Caco-2 (cell line): ENCODE measurements around the gene USP22. TPM values are rescaled to one million over a fixed set of nuclear protein-coding genes. Genes with fewer than 3 reads are reported as not detected.
A peak's percentile ranks its signal among the peaks of the same experiment; 100 is the strongest.

ENCODE experiments used
- BruUV-seq: library from RNA; stranded (reverse); fragments of 400-500 nt; replicated peaks from 2 replicates; lab custom pipeline; 2021; lab: Mats Ljungman, UMichigan
- CTCF ChIA-PET: fragments of 300-600 bp; sonication (Branson Sonifier 250); formaldehyde crosslinking; loops from one replicate; lab custom pipeline; 2022; ENCODE audit warnings: antibody characterized with exemption; lab: Charles Lee
- POLR2A ChIA-PET: fragments of 300-600 bp; sonication (Branson Sonifier 250); formaldehyde crosslinking; loops from one replicate; lab custom pipeline; 2022; ENCODE audit warnings: antibody characterized with exemption; lab: Charles Lee
- DNase-seq, 2 experiments: peaks; one replicate each; pipeline versions ENCODE4 v3.0.0 to v3.0.0-alpha.2; 2020 to 2022
- H3K27me3 ChIP-seq: replicated peaks from 2 replicates; pipeline ENCODE4 v1.6.0; 2011; ENCODE audit warnings: low read length; ENCODE audit not compliant: control insufficient read depth, insufficient read depth
- H3K36me3 ChIP-seq: 2 replicates; pipeline ENCODE4 v1.5.1; 2011; ENCODE audit warnings: low read length; ENCODE audit not compliant: control insufficient read depth, insufficient read depth
- H3K4me1 ChIP-seq: fragments of 250-450 bp; sonication (Bioruptor Pico); 2 replicates; pipeline ENCODE4 v1.5.1; 2020; ENCODE audit warnings: mild to moderate bottlenecking
- H3K4me3 ChIP-seq: 2 replicates; pipeline ENCODE4 v1.5.1; 2011; ENCODE audit warnings: low read depth, mild to moderate bottlenecking, control low read depth, low read length
- H3K9me3 ChIP-seq: fragments of 250-450 bp; sonication (Bioruptor Pico); 2 replicates; pipeline ENCODE4 v1.5.1; 2020; ENCODE audit warnings: mild to moderate bottlenecking, moderate library complexity
- H3K27ac Mint-ChIP-seq: one replicate; pipeline ENCODE4 v1.8.0; 2022; ENCODE audit warnings: mixed read lengths; ENCODE audit not compliant: unreplicated experiment
- H3K27me3 Mint-ChIP-seq: one replicate; pipeline ENCODE4 v1.8.0; 2022; ENCODE audit warnings: mixed read lengths; ENCODE audit not compliant: insufficient read depth, unreplicated experiment
- H3K36me3 Mint-ChIP-seq: one replicate; pipeline ENCODE4 v1.8.0; 2022; ENCODE audit warnings: mild to moderate bottlenecking, mixed read lengths; ENCODE audit not compliant: insufficient read depth, unreplicated experiment
- H3K4me1 Mint-ChIP-seq: one replicate; pipeline ENCODE4 v1.8.0; 2022; ENCODE audit warnings: low read depth, mixed read lengths; ENCODE audit not compliant: unreplicated experiment
- H3K4me3 Mint-ChIP-seq: one replicate; pipeline ENCODE4 v1.8.0; 2022; ENCODE audit warnings: mild to moderate bottlenecking, moderate library complexity, mixed read lengths; ENCODE audit not compliant: unreplicated experiment
- H3K9me3 Mint-ChIP-seq: one replicate; pipeline ENCODE4 v1.8.0; 2022; ENCODE audit warnings: mixed read lengths; ENCODE audit not compliant: unreplicated experiment
- intact Hi-C: fragments of 100-400 bp; cut with micrococcal nuclease; formaldehyde crosslinking; loops from one replicate; pipeline ENCODE4 v1.10.0; 2022; ENCODE audit not compliant: unreplicated experiment
- total RNA-seq: library from RNA; stranded (reverse); gene quantifications from 2 replicates; pipeline ENCODE4 v1.2.3, GENCODE V29; 2022
- TF ChIP-seq, protein P1 (sequence below), 2 experiments: fragments of 200-600 bp in 1 of 2; IDR thresholded peaks; 1 replicate in 1 of 2; 2 replicates in 1 of 2; pipeline versions ENCODE4 v1.5.1 to v1.8.0; 2011 to 2022; ENCODE audit warnings: antibody characterized with exemption in 1 of 2, control low read depth in 1 of 2, inconsistent platforms in 1 of 2, low read depth in 1 of 2, low read length in 1 of 2, mild to moderate bottlenecking in 1 of 2, moderate library complexity in 1 of 2; ENCODE audit not compliant: insufficient read depth in 1 of 2, severe bottlenecking in 1 of 2, unreplicated experiment in 1 of 2

USP22 gene
- total RNA-seq, 1 experiment from 2014 or later, result 267 TPM

DNA sequence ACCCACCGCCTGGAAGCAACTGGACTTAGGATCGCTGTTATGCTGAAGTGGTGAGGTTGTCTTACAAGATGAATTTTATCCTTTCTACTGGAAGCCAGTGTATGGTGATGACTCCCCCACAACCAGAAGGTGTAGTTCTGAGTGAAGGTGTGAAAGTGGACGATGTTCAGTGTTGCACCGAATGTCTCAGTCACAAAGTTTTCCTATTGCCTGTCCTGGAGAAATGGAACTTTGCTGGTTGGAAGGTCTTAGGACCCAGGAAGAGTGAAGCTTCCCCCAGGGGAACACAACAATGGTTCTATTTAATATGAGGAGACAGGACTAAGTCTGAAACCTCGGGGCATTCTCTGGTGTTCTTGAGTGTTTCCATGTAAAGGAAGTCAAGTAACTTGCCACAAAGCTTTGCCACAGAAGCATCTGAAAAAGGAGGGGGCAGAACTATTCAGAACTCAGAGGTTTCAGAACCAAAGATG, 44.2 kb downstream of the USP22 start:
- peaks cover 8% of the 10 kb centered on the region for H3K36me3 ChIP-seq
- no peak for DNase-seq
- H3K27me3 ChIP-seq, result no peaks in the 10 kb centered on the region
- intact Hi-C loops, result no loop called here
- H3K9me3 ChIP-seq, result no peaks in the 10 kb centered on the region
- H3K9me3 Mint-ChIP-seq, result no peaks in the 10 kb centered on the region
- no peaks in the 10 kb centered on the region for H3K4me1 ChIP-seq
- H3K27me3 Mint-ChIP-seq, result no peaks in the 10 kb centered on the region
- H3K4me3 ChIP-seq, result no peak overlapping the region
- CTCF ChIA-PET, result interaction anchor here (0.9 to 1.1 kb wide), 2 partner anchors 90 to 101 kb away, joined by 5 to 7 read pairs; no protein-coding TSS in a partner anchor
- no peaks in the 10 kb centered on the region for H3K4me1 Mint-ChIP-seq
- peaks cover 73% of the 10 kb centered on the region for H3K36me3 Mint-ChIP-seq
- TF ChIP-seq, protein P1, sequence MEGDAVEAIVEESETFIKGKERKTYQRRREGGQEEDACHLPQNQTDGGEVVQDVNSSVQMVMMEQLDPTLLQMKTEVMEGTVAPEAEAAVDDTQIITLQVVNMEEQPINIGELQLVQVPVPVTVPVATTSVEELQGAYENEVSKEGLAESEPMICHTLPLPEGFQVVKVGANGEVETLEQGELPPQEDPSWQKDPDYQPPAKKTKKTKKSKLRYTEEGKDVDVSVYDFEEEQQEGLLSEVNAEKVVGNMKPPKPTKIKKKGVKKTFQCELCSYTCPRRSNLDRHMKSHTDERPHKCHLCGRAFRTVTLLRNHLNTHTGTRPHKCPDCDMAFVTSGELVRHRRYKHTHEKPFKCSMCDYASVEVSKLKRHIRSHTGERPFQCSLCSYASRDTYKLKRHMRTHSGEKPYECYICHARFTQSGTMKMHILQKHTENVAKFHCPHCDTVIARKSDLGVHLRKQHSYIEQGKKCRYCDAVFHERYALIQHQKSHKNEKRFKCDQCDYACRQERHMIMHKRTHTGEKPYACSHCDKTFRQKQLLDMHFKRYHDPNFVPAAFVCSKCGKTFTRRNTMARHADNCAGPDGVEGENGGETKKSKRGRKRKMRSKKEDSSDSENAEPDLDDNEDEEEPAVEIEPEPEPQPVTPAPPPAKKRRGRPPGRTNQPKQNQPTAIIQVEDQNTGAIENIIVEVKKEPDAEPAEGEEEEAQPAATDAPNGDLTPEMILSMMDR (IDR thresholded peaks at IDR 0.05; ENCODE audit: insufficient read depth in 1 of 2, low read depth in 1 of 2, low read length in 1 of 2, severe bottlenecking in 1 of 2, unreplicated experiment in 1 of 2), result no peak
- no peak overlapping the region for H3K4me3 Mint-ChIP-seq
- peak overlapping the region; percentile 54 for H3K27ac Mint-ChIP-seq
- POLR2A ChIA-PET, result no interaction called here
- no TSS peak for BruUV-seq

- TF ChIP-seq, protein P1 (IDR thresholded peaks at IDR 0.05; ENCODE audit: insufficient read depth in 1 of 2, low read depth in 1 of 2, low read length in 1 of 2, severe bottlenecking in 1 of 2, unreplicated experiment in 1 of 2), result no peak
- H3K27ac Mint-ChIP-seq, result peak overlapping the region; percentile 54
- CTCF ChIA-PET, result interaction anchor here (1.1 kb wide), 1 partner anchor 102 kb away, joined by 7 read pairs; no protein-coding TSS in a partner anchor
- intact Hi-C loops, result no loop called here
- Histone ChIP-seq H3K27me3 (no peaks in the 10 kb centered on the region), H3K4me1 (no peaks in the 10 kb centered on the region), H3K36me3 (peaks cover 6% of the 10 kb centered on the region), H3K4me3 (no peak overlapping the region), H3K9me3 (no peaks in the 10 kb centered on the region)
- BruUV-seq, result no TSS peak
- POLR2A ChIA-PET, result no interaction called here
- no peak overlapping the region for H3K4me3 Mint-ChIP-seq
- H3K4me1 Mint-ChIP-seq, result no peaks in the 10 kb centered on the region
- peak in 1 of 2 experiments; percentile 26 for DNase-seq
- peaks cover 73% of the 10 kb centered on the region for H3K36me3 Mint-ChIP-seq
- no peaks in the 10 kb centered on the region for H3K27me3 Mint-ChIP-seq
- no peaks in the 10 kb centered on the region for H3K9me3 Mint-ChIP-seq
Observed at GRCh38 chr17:20997711-20998570, 44.9 kb downstream of the USP22 start.

DNA sequence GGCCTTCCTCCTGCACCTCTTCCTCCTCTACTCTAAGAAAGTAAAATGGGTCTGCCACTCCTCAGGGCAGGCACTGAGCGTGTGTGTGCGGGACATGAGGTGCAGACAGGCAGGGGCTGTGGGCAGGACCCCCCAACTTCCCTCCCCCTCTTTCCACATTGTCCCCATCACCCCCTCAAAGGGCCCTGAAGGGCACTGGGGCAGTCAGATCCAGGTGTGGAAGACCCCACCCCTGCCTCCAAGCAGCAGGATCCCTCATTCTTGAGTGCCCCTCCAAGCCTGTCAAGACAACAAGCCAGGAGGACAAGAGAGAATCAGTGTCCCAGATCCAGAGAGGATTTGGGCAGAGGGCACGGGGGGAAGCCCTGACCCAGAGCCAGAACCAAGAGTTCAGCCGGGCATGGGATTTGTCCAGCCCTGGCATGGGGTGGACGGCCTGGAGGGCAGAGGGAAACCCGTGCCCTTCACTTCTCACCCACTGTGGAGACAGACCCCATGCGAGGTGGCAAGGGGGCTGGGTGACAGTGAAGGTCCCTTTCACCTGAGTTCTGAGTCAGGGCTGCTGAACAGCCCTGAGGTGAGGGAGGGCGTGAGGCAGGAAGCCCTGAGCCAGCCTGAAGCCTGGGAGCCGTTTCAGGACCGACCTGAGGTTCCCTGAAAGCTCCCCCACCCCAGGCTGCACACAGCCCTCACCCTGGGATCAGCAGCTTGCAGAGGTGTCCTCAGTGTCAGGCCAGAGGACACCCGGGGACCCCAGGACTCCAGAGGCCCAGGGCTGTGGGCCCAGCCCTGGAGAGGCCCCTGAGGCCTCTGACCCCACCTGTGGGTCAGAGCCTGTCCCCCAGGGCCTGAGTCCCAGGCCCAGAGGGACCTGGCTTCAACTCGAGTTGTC, 45.8 kb downstream of the USP22 start:
- H3K27ac Mint-ChIP-seq, result no peak overlapping the region
- ChIA-PET POLR2A (no interaction called here), CTCF (interaction anchor here (1.1 kb wide), 1 partner anchor 103 kb away, joined by 7 read pairs; no protein-coding TSS in a partner anchor)
- peaks cover 63% of the 10 kb centered on the region for H3K36me3 Mint-ChIP-seq
- intact Hi-C loops, result no loop called here
- Histone ChIP-seq H3K4me1 (no peaks in the 10 kb centered on the region), H3K9me3 (no peaks in the 10 kb centered on the region), H3K36me3 (peaks cover 2% of the 10 kb centered on the region), H3K27me3 (no peaks in the 10 kb centered on the region), H3K4me3 (no peak overlapping the region)
- H3K9me3 Mint-ChIP-seq, result no peaks in the 10 kb centered on the region
- TF ChIP-seq, protein P1 (IDR thresholded peaks at IDR 0.05; ENCODE audit: insufficient read depth in 1 of 2, low read depth in 1 of 2, low read length in 1 of 2, severe bottlenecking in 1 of 2, unreplicated experiment in 1 of 2), result no peak
- H3K4me3 Mint-ChIP-seq, result no peak overlapping the region
- no peaks in the 10 kb centered on the region for H3K27me3 Mint-ChIP-seq
- DNase-seq, result no peak
- BruUV-seq, result no TSS peak
- H3K4me1 Mint-ChIP-seq, result no peaks in the 10 kb centered on the region
